Tibial nerve (tissue), 4 donors: ENCODE results near the gene MSI2. TPM values are rescaled to one million over a fixed set of nuclear protein-coding genes. Genes with fewer than 3 reads are reported as not detected.

ENCODE experiments used
- DNase-seq, 2 donors: peaks; one replicate each; pipeline ENCODE4 v3.0.0-alpha.2; 2019; ENCODE audit warnings: low spot score in 2 of 2
- H3K27ac ChIP-seq, 4 donors: fragments of 200-600 bp; sonication (generic) in 3 of 4; one replicate each; pipeline ENCODE4 v1.5.1; 2017 to 2019; ENCODE audit warnings: mild to moderate bottlenecking in 1 of 4
- H3K27me3 ChIP-seq, 2 donors: fragments of 200-600 bp; sonication (generic) in 1 of 2; one replicate each; pipeline versions ENCODE4 v1.5.1 to v1.6.0; 2017 to 2019
- H3K36me3 ChIP-seq, 3 donors: fragments of 200-600 bp; sonication (generic); one replicate each; pipeline ENCODE4 v1.5.1; 2018 to 2019
- H3K4me1 ChIP-seq, 4 donors: fragments of 200-600 bp; sonication (generic) in 3 of 4; one replicate each; pipeline ENCODE4 v1.5.1; 2017 to 2019
- H3K4me3 ChIP-seq, 4 donors: fragments of 200-600 bp; sonication (generic) in 3 of 4; one replicate each; pipeline ENCODE4 v1.5.1; 2017 to 2019; ENCODE audit warnings: mild to moderate bottlenecking in 1 of 4, moderate library complexity in 1 of 4
- H3K9me3 ChIP-seq, 4 donors: fragments of 200-600 bp; sonication (generic) in 3 of 4; one replicate each; pipeline ENCODE4 v1.5.1; 2017 to 2019
- CTCF ChIP-seq, 5 experiments: fragments of 200-600 bp in 3 of 5; fragments of 450-650 bp in 2 of 5; sonication (generic) in 3 of 5; IDR thresholded peaks; one replicate each; pipeline ENCODE4 v1.5.1; 2016 to 2019; ENCODE audit warnings: antibody characterized with exemption in 5 of 5, mild to moderate bottlenecking in 3 of 5, moderate library complexity in 2 of 5
- EP300 ChIP-seq, 2 donors: sonication (generic); formaldehyde crosslinking; IDR thresholded peaks; one replicate each; pipeline ENCODE4 v1.6.1; 2017; ENCODE audit warnings: antibody characterized with exemption in 2 of 2, mild to moderate bottlenecking in 1 of 2
- POLR2A ChIP-seq, 2 donors: fragments of 450-650 bp; IDR thresholded peaks; one replicate each; pipeline ENCODE4 v1.6.1; 2017; ENCODE audit warnings: antibody characterized with exemption in 2 of 2, mild to moderate bottlenecking in 2 of 2, moderate library complexity in 2 of 2
- WGBS, 2 donors: methylation state at CpG; one replicate each; pipeline ENCODE4 v1.1.5; 2018; 5-methylcytosine and 5-hydroxymethylcytosine counted together
- total RNA-seq, 4 donors: library from RNA; depleted of rRNA; stranded (reverse); fragments of >200 nt; gene quantifications; one replicate each; pipeline ENCODE4 v1.1.0, GENCODE V29; 2016

The MSI2 gene
- total RNA-seq, 4 donors from 2014 or later, result 11.5 to 18.3 (median 14.2) TPM

GRCh38 chr17:57490890-57491289, 234.6 kb downstream of the MSI2 start:
- 69 to 77% methylated on average over 12 of the region's 12 CpGs for WGBS, 2 donors
- TF ChIP-seq EP300 (IDR thresholded peaks at IDR 0.05), result no peak
- no peak for TF ChIP-seq CTCF (IDR thresholded peaks at IDR 0.05)
- TF ChIP-seq POLR2A (IDR thresholded peaks at IDR 0.05), result no peak
- no peaks in the 10 kb centered on the region for H3K9me3 ChIP-seq
- H3K4me3 ChIP-seq, result no peak overlapping the region
- DNase-seq, result no peak
- H3K27me3 ChIP-seq, result no peaks in the 10 kb centered on the region
- no peaks in the 10 kb centered on the region for H3K36me3 ChIP-seq
- H3K27ac ChIP-seq, result no peak overlapping the region
- peaks cover 0 to 8% (median 3%) of the 10 kb centered on the region in 4 donors for H3K4me1 ChIP-seq

GRCh38 chr17:57493171-57493570, 236.8 kb downstream of the MSI2 start:
- H3K27ac ChIP-seq, result no peak overlapping the region
- H3K4me1 ChIP-seq, result no peaks in the 10 kb centered on the region
- no peaks in the 10 kb centered on the region for H3K36me3 ChIP-seq
- no peaks in the 10 kb centered on the region for H3K27me3 ChIP-seq
- no peak overlapping the region for H3K4me3 ChIP-seq
- no peak for DNase-seq
- WGBS, 2 donors, result 91 to 92% methylated on average over 5 of the region's 5 CpGs
- TF ChIP-seq EP300 (IDR thresholded peaks at IDR 0.05), result no peak
- TF ChIP-seq POLR2A (IDR thresholded peaks at IDR 0.05), result no peak
- no peak for TF ChIP-seq CTCF (IDR thresholded peaks at IDR 0.05)
- H3K9me3 ChIP-seq, result no peaks in the 10 kb centered on the region

GRCh38 chr17:57493625-57494024, 237.3 kb downstream of the MSI2 start:
- no peak for DNase-seq
- Histone ChIP-seq H3K4me1 (no peaks in the 10 kb centered on the region), H3K27me3 (no peaks in the 10 kb centered on the region), H3K36me3 (no peaks in the 10 kb centered on the region), H3K27ac (no peak overlapping the region), H3K9me3 (no peaks in the 10 kb centered on the region), H3K4me3 (no peak overlapping the region)
- WGBS, 2 donors, result 98 to 99% methylated on average over 6 of the region's 6 CpGs
- TF ChIP-seq CTCF (IDR thresholded peaks at IDR 0.05), result no peak

GRCh38 chr17:57494443-57494842, 238.1 kb downstream of the MSI2 start:
- Histone ChIP-seq H3K4me1 (no peaks in the 10 kb centered on the region), H3K27me3 (no peaks in the 10 kb centered on the region), H3K36me3 (no peaks in the 10 kb centered on the region), H3K9me3 (no peaks in the 10 kb centered on the region), H3K27ac (no peak overlapping the region), H3K4me3 (no peak overlapping the region)
- no peak for TF ChIP-seq CTCF (IDR thresholded peaks at IDR 0.05)
- no peak for TF ChIP-seq EP300 (IDR thresholded peaks at IDR 0.05)
- no peak for TF ChIP-seq POLR2A (IDR thresholded peaks at IDR 0.05)
- 86 to 93% methylated on average over 5 of the region's 5 CpGs for WGBS, 2 donors
- no peak for DNase-seq

GRCh38 chr17:57495771-57496170, 239.4 kb downstream of the MSI2 start:
- H3K36me3 ChIP-seq, result no peaks in the 10 kb centered on the region
- WGBS, 2 donors, result 93 to 94% methylated on average over 6 of the region's 6 CpGs
- no peaks in the 10 kb centered on the region for H3K4me1 ChIP-seq
- no peaks in the 10 kb centered on the region for H3K27me3 ChIP-seq
- no peak for TF ChIP-seq POLR2A (IDR thresholded peaks at IDR 0.05)
- TF ChIP-seq CTCF (IDR thresholded peaks at IDR 0.05), result no peak
- no peak for TF ChIP-seq EP300 (IDR thresholded peaks at IDR 0.05)
- no peaks in the 10 kb centered on the region for H3K9me3 ChIP-seq
- no peak overlapping the region for H3K27ac ChIP-seq
- H3K4me3 ChIP-seq, result no peak overlapping the region
- no peak for DNase-seq
